NCI-H2196 (cell line): ENCODE measurements around the gene HBP1.
"Not testable (repeated sequence)": the region's sequence is repeated elsewhere in the genome, so short reads cannot be mapped to it uniquely, and the experiment has no call there.

ENCODE experiments used
- DNase-seq: peaks from one replicate; lab custom pipeline; 2025; ENCODE audit not compliant: unreplicated experiment; lab: John Stamatoyannopoulos, UW

Gene HBP1

GRCh38 chr7:107154826-107155225, 14.0 kb upstream of the HBP1 start:
- no peak for DNase-seq

GRCh38 chr7:107155726-107156125, 13.1 kb upstream of the HBP1 start:
- DNase-seq = not testable (repeated sequence)

- no peak for DNase-seq
Observed at GRCh38 chr7:107157091-107157490, 11.7 kb upstream of the HBP1 start.

GRCh38 chr7:107158028-107158427, 10.8 kb upstream of the HBP1 start:
- DNase-seq = no peak

GRCh38 chr7:107160389-107160788, 8.4 kb upstream of the HBP1 start:
- DNase-seq = no peak

- DNase-seq = no peak
Observed at GRCh38 chr7:107161415-107161814, 7.4 kb upstream of the HBP1 start.

GRCh38 chr7:107162475-107162874, 6.3 kb upstream of the HBP1 start:
- no peak for DNase-seq

GRCh38 chr7:107164092-107164491, 4.7 kb upstream of the HBP1 start:
- DNase-seq = no peak

GRCh38 chr7:107165341-107165740, 3.5 kb upstream of the HBP1 start:
- DNase-seq = no peak

- no peak for DNase-seq
Observed at GRCh38 chr7:107166736-107167426, 1.9 kb upstream of the HBP1 start.

GRCh38 chr7:107167483-107168232, 1.1 kb upstream of the HBP1 start:
- DNase-seq = peak; percentile 60

- peak; percentile 97 for DNase-seq
Observed at GRCh38 chr7:107169120-107170050, 582 bp downstream of the HBP1 start.

GRCh38 chr7:107170051-107170915, 1.5 kb downstream of the HBP1 start:
- no peak for DNase-seq

- no peak for DNase-seq
Observed at GRCh38 chr7:107171496-107171895, 2.7 kb downstream of the HBP1 start.

GRCh38 chr7:107172276-107173032, 3.7 kb downstream of the HBP1 start:
- DNase-seq = no peak

- DNase-seq = no peak
Observed at GRCh38 chr7:107173191-107173590, 4.4 kb downstream of the HBP1 start.

GRCh38 chr7:107173691-107174406, 5.0 kb downstream of the HBP1 start:
- no peak for DNase-seq

- DNase-seq = no peak
Observed at GRCh38 chr7:107179326-107180164, 10.7 kb downstream of the HBP1 start.
